ENCODE measurements around the gene ATP6V0A1. TPM values are rescaled to one million over a fixed set of nuclear protein-coding genes. Genes with fewer than 3 reads are reported as not detected.
A peak's percentile ranks its signal among the peaks of the same experiment; 100 is the strongest.

Gene ATP6V0A1
- total and polyA plus RNA-seq, 2 of the 4 experiments (the other 2 are of a cell fraction): 18.8 to 34.0 TPM

DNA sequence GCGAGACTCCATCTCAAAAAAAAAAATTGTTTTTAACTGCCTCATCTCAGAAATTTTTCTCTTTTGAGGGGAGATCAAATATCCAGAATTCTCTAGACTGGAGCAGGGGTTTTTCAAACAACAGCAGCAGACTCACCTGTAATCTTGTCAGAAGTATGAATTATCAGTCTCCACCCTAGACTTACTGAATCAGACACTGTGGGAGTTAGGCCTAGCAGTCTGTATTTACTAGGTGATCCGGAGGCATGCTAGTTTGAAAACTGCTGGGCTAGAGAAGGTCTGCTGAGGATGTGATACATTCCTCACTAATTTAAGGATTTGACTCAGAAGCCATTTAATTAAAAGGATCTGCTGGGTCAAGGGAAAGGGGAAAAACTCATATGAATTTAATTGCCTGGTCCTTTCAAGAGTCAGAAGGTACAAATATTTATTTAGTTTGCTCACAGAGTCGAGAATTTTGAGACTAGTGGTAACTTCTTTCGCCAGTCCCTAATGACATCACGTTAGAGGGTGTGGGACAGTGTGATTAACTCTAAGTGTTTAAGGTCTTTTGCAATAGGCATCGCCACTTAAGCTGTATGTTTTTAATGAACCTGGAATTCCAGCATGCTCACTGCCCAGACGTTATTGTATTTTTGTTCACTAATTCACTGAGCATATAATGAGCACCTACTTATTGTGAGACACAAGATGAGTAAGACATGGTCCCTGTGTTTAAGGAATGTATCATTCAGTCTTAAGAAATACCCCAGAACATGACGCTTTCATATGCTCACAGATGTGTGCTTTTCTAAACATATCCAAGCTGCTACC lies 14.2 kb downstream of the ATP6V0A1 start:
- H3K4me3 ChIP-seq (ENCODE audit: insufficient read depth, low read depth, low read length): no peak overlapping the region
- POLR2A ChIA-PET (ENCODE audit: unreplicated experiment): no interaction called here
- TF ChIP-seq FOS (IDR thresholded peaks at IDR 0.05; ENCODE audit: low read depth, low read length) (peak; percentile 27; the same call in 1 of the 2 replicates), CHD1 (IDR thresholded peaks at IDR 0.05; ENCODE audit: low read depth, low read length) (no peak), CEBPB (IDR thresholded peaks at IDR 0.05; ENCODE audit: low read depth, low read length) (peak; percentile 82), MXI1 (IDR thresholded peaks at IDR 0.05; ENCODE audit: borderline replicate concordance, low read depth, low read length) (no peak), MAFK (IDR thresholded peaks at IDR 0.05; ENCODE audit: low read depth, low read length) (no peak), BHLHE40 (IDR thresholded peaks at IDR 0.05; ENCODE audit: low read depth, low read length) (no peak), NFE2L2 (IDR thresholded peaks at IDR 0.05; ENCODE audit: low read depth, low read length) (no peak), RAD21 (IDR thresholded peaks at IDR 0.05; ENCODE audit: low read length) (no peak), POLR2A (IDR thresholded peaks at IDR 0.05; ENCODE audit: low read depth, low read length) (no peak), SMC3 (IDR thresholded peaks at IDR 0.05; ENCODE audit: low read depth, low read length) (peak; percentile 2; the same call in 1 of the 2 replicates), RCOR1 (IDR thresholded peaks at IDR 0.05; ENCODE audit: insufficient replicate concordance, low read length) (no peak), RFX5 (IDR thresholded peaks at IDR 0.05; ENCODE audit: low read depth, low read length) (no peak)
- TF ChIP-seq, protein P1, sequence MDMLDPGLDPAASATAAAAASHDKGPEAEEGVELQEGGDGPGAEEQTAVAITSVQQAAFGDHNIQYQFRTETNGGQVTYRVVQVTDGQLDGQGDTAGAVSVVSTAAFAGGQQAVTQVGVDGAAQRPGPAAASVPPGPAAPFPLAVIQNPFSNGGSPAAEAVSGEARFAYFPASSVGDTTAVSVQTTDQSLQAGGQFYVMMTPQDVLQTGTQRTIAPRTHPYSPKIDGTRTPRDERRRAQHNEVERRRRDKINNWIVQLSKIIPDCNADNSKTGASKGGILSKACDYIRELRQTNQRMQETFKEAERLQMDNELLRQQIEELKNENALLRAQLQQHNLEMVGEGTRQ (IDR thresholded peaks at IDR 0.05; ENCODE audit: low read depth, low read length): no peak
- TF ChIP-seq, protein P2, sequence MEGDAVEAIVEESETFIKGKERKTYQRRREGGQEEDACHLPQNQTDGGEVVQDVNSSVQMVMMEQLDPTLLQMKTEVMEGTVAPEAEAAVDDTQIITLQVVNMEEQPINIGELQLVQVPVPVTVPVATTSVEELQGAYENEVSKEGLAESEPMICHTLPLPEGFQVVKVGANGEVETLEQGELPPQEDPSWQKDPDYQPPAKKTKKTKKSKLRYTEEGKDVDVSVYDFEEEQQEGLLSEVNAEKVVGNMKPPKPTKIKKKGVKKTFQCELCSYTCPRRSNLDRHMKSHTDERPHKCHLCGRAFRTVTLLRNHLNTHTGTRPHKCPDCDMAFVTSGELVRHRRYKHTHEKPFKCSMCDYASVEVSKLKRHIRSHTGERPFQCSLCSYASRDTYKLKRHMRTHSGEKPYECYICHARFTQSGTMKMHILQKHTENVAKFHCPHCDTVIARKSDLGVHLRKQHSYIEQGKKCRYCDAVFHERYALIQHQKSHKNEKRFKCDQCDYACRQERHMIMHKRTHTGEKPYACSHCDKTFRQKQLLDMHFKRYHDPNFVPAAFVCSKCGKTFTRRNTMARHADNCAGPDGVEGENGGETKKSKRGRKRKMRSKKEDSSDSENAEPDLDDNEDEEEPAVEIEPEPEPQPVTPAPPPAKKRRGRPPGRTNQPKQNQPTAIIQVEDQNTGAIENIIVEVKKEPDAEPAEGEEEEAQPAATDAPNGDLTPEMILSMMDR (conservative IDR thresholded peaks at IDR 0.05; ENCODE audit: low read depth, low read length): no peak

More for the DNA sequence above, 14.2 kb downstream of the ATP6V0A1 start:
- intact Hi-C loops (cut with micrococcal nuclease) (loop anchor here (5.0 kb wide), 1 partner anchor 36 kb away; no protein-coding TSS in a partner anchor), in situ Hi-C loops (cut with MboI; ENCODE audit: low sequenced_read_pairs) (no loop called here), dilution Hi-C loops (cut with HindIII; ENCODE audit: low sequenced_read_pairs, unreplicated experiment) (no loop called here)
- no peak overlapping the region for H3K56ac ChIP-seq (ENCODE audit: extremely low read depth, insufficient read depth, low read length)
- H2BK120ac ChIP-seq (ENCODE audit: low read depth, low read length): no peak overlapping the region
- no peak overlapping the region for H3K27ac ChIP-seq (ENCODE audit: insufficient read depth, low read length)
- H2AK5ac ChIP-seq (ENCODE audit: low read depth, low read length): peak overlapping the region; percentile 5; the same call in 1 of the 2 replicates
- no TSS peak for BruUV-seq (replicated peaks)
- CTCF ChIA-PET: no interaction called here
- H4K20me1 ChIP-seq (ENCODE audit: insufficient read depth, low read length): 0 out of 2 replicates have a peak, but pooled peaks cover 8% of the 10 kb centered on the region
- 83% methylated on average over 3 of the region's 8 CpGs; no CpG with 5 or more reads in 1 of the 2 experiments for WGBS, 2 experiments (ENCODE audit: extremely low coverage in 2 of 2, insufficient read length in 1 of 2)
- H3K27me3 ChIP-seq (ENCODE audit: control insufficient read depth, insufficient read depth, low read length): no peaks in the 10 kb centered on the region
- no peak overlapping the region for H2BK15ac ChIP-seq (ENCODE audit: low read depth, low read length)
- peaks cover 2% of the 10 kb centered on the region for H3K4me1 ChIP-seq (ENCODE audit: control insufficient read depth, insufficient read depth, low read length)
- no peak overlapping the region for H4K8ac ChIP-seq (ENCODE audit: low read depth in 2 of 2, low read length in 2 of 2)
- no peak overlapping the region for H4K5ac ChIP-seq (ENCODE audit: low read depth, low read length)
- peaks cover 3% of the 10 kb centered on the region; the same call in 1 of the 2 replicates for H3K9me1 ChIP-seq (ENCODE audit: insufficient read depth, low read length)
- H2AK9ac ChIP-seq (replicated peaks; ENCODE audit: low read depth, low read length, poor library complexity): no peak overlapping the region
- H3K14ac ChIP-seq (replicated peaks; ENCODE audit: low read depth, low read length): 0 out of 2 replicates have a peak overlapping the region, but pooled peaks have one; percentile 12
- H3K79me1 ChIP-seq (ENCODE audit: low read depth in 1 of 2, low read length in 2 of 2): peaks cover 3 to 15% of the 10 kb centered on the region in 2 experiments; a peak in 3 of 4 replicates
- H3K9me3 ChIP-seq (ENCODE audit: control insufficient read depth, insufficient read depth, low read length): no peaks in the 10 kb centered on the region
- H3K23ac ChIP-seq (ENCODE audit: low read depth, low read length): no peak overlapping the region
- H3K18ac ChIP-seq (ENCODE audit: low read depth, low read length): no peak overlapping the region
- no peak overlapping the region; the same call in 1 of the 2 replicates for H3K4me2 ChIP-seq (ENCODE audit: low read depth, low read length)
- H2AFZ ChIP-seq (replicated peaks; ENCODE audit: low read length, poor library complexity): no peak overlapping the region
- no peak overlapping the region for H3K9ac ChIP-seq (ENCODE audit: low read depth, low read length)
- H3K36me3 ChIP-seq (ENCODE audit: control insufficient read depth, insufficient read depth, low read length): peaks cover 22% of the 10 kb centered on the region
- H4K91ac ChIP-seq (ENCODE audit: insufficient read depth, low read depth, low read length): no peak overlapping the region
- DNase-seq (peak; percentile 93), ATAC-seq (ENCODE audit: low read depth) (peak; percentile 83)
- H2BK5ac ChIP-seq (ENCODE audit: low read depth, low read length, poor library complexity, severe bottlenecking): peak overlapping the region; percentile 28
- H2BK20ac ChIP-seq (ENCODE audit: low read depth, low read length): 0 out of 2 replicates have a peak overlapping the region, but pooled peaks have one; percentile 1
- H3K4ac ChIP-seq (ENCODE audit: low read depth, low read length): no peak overlapping the region

All from IMR-90 (cell line).